ENCODE data around the gene P4HA2. TPM values are rescaled to one million over a fixed set of nuclear protein-coding genes. Genes with fewer than 3 reads are reported as not detected.

Gene P4HA2
- polyA plus RNA-seq, 1 donor (not counting 4 experiments of a cell fraction or from before 2014, with no cell fraction given), result 93.6 TPM

DNA sequence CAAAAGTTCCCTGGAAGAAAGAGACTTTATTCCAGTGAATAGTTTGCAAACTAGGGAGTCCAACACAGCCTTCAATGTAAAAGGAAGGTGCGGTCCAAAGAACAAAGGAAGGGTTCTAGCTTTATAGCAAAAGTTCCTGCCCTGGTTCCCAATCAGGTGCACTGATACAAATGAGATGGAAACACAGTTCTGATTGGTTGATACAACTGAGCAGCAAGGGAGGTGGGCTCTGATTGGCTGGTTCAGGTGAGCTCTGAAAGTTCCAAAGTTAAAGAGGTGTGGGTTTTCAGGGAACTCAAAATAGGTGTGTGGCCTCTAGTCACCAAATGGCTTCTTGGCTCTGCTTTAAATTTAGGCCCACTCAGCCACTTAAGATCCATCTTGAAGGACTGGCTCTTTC, 43.1 kb downstream of the P4HA2 start:
- Histone ChIP-seq H3K79me2 (ENCODE audit: control insufficient read depth, insufficient read depth, low read length) (no peaks in the 10 kb centered on the region), H4K20me1 (ENCODE audit: control insufficient read depth, extremely low read depth, insufficient read depth, low read length) (no peaks in the 10 kb centered on the region), H3K9me3 (ENCODE audit: control insufficient read depth, low read depth, low read length) (no peaks in the 10 kb centered on the region), H3K27ac (ENCODE audit: control insufficient read depth, insufficient read depth, low read length) (no peak overlapping the region), H3K9ac (ENCODE audit: control insufficient read depth, extremely low read depth, insufficient read depth, low read length) (no peak overlapping the region), H3K4me3 (ENCODE audit: control insufficient read depth in 2 of 3, extremely low read depth in 1 of 3, insufficient read depth in 2 of 3, low read depth in 1 of 3, low read length in 3 of 3) (no peak overlapping the region), H3K27me3 (ENCODE audit: control insufficient read depth, extremely low read depth, insufficient read depth, low read length) (no peaks in the 10 kb centered on the region), H3K4me1 (ENCODE audit: control insufficient read depth, extremely low read depth, insufficient read depth, low read length) (peaks cover 17% of the 10 kb centered on the region), H3K36me3 (ENCODE audit: control insufficient read depth in 2 of 2, extremely low read depth in 1 of 2, insufficient read depth in 2 of 2, low read length in 2 of 2) (no peaks in the 10 kb centered on the region), H3K4me2 (ENCODE audit: control insufficient read depth, extremely low read depth, insufficient read depth, low read depth, low read length) (no peak overlapping the region), H3K9me1 (ENCODE audit: control insufficient read depth, extremely low read depth, insufficient read depth, low read length) (no peaks in the 10 kb centered on the region), H2AFZ (ENCODE audit: control insufficient read depth, low read length) (no peak overlapping the region)
- TF ChIP-seq, protein P1, sequence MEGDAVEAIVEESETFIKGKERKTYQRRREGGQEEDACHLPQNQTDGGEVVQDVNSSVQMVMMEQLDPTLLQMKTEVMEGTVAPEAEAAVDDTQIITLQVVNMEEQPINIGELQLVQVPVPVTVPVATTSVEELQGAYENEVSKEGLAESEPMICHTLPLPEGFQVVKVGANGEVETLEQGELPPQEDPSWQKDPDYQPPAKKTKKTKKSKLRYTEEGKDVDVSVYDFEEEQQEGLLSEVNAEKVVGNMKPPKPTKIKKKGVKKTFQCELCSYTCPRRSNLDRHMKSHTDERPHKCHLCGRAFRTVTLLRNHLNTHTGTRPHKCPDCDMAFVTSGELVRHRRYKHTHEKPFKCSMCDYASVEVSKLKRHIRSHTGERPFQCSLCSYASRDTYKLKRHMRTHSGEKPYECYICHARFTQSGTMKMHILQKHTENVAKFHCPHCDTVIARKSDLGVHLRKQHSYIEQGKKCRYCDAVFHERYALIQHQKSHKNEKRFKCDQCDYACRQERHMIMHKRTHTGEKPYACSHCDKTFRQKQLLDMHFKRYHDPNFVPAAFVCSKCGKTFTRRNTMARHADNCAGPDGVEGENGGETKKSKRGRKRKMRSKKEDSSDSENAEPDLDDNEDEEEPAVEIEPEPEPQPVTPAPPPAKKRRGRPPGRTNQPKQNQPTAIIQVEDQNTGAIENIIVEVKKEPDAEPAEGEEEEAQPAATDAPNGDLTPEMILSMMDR (optimal IDR thresholded peaks at IDR 0.05 in 1 of 3, IDR thresholded peaks at IDR 0.05 in 1 of 3, conservative IDR thresholded peaks at IDR 0.05 in 1 of 3; ENCODE audit: extremely low read depth in 1 of 3, insufficient read depth in 2 of 3, low read length in 3 of 3), result no peak
- TF ChIP-seq EZH2 (IDR thresholded peaks at IDR 0.05; ENCODE audit: low read length), result no peak
- DNase-seq (ENCODE audit: low read depth, low spot score) (no peak), FAIRE-seq (peak; percentile 29)
- dilution Hi-C loops (cut with MboI; ENCODE audit: extremely low pct_ligation_motif_present, low sequenced_read_pairs), result no loop called here

DNA sequence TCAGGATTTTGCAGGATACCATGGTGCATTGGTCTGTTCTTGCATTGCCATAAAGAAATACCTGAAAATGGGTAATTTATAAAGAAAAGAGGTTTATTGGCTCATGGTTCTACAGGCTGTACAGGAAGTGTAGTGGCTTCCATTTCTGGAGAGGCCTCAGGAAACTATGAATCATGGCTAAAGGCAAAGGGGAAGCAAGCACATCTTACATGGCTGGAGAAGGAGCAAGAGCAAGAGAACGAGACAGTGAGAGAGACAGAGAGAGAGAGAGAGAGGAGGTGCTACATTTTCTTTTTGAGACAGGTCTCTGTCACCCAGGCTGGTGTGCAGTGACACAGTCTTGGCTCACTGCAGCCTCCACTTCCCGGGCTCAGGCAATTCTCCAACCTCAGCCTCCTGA, 43.9 kb downstream of the P4HA2 start:
- H3K9me1 ChIP-seq (ENCODE audit: control insufficient read depth, extremely low read depth, insufficient read depth, low read length), result no peaks in the 10 kb centered on the region
- peaks cover 20% of the 10 kb centered on the region for H3K4me1 ChIP-seq (ENCODE audit: control insufficient read depth, extremely low read depth, insufficient read depth, low read length)
- no peak for FAIRE-seq
- H3K36me3 ChIP-seq (ENCODE audit: control insufficient read depth in 2 of 2, extremely low read depth in 1 of 2, insufficient read depth in 2 of 2, low read length in 2 of 2), result no peaks in the 10 kb centered on the region
- no peaks in the 10 kb centered on the region for H3K9me3 ChIP-seq (ENCODE audit: control insufficient read depth, low read depth, low read length)
- H3K4me2 ChIP-seq (ENCODE audit: control insufficient read depth, extremely low read depth, insufficient read depth, low read depth, low read length), result no peak overlapping the region
- dilution Hi-C loops (cut with MboI; ENCODE audit: extremely low pct_ligation_motif_present, low sequenced_read_pairs), result no loop called here
- H4K20me1 ChIP-seq (ENCODE audit: control insufficient read depth, extremely low read depth, insufficient read depth, low read length), result no peaks in the 10 kb centered on the region
- H2AFZ ChIP-seq (ENCODE audit: control insufficient read depth, low read length), result no peak overlapping the region
- H3K27ac ChIP-seq (ENCODE audit: control insufficient read depth, insufficient read depth, low read length), result no peak overlapping the region
- H3K27me3 ChIP-seq (ENCODE audit: control insufficient read depth, extremely low read depth, insufficient read depth, low read length), result no peaks in the 10 kb centered on the region
- H3K79me2 ChIP-seq (ENCODE audit: control insufficient read depth, insufficient read depth, low read length), result no peaks in the 10 kb centered on the region
- no peak for TF ChIP-seq EZH2 (IDR thresholded peaks at IDR 0.05; ENCODE audit: low read length)
- TF ChIP-seq, protein P1 (optimal IDR thresholded peaks at IDR 0.05 in 1 of 3, IDR thresholded peaks at IDR 0.05 in 1 of 3, conservative IDR thresholded peaks at IDR 0.05 in 1 of 3; ENCODE audit: extremely low read depth in 1 of 3, insufficient read depth in 2 of 3, low read length in 3 of 3), result no peak
- no peak overlapping the region for H3K4me3 ChIP-seq (ENCODE audit: control insufficient read depth in 2 of 3, extremely low read depth in 1 of 3, insufficient read depth in 2 of 3, low read depth in 1 of 3, low read length in 3 of 3)
- H3K9ac ChIP-seq (ENCODE audit: control insufficient read depth, extremely low read depth, insufficient read depth, low read length), result no peak overlapping the region
- DNase-seq (ENCODE audit: low read depth, low spot score), result no peak
